ENCODE data around the gene MUC4.

- TF ChIP-seq POLR2A (IDR thresholded peaks at IDR 0.05) (no peak), CTCF (IDR thresholded peaks at IDR 0.05 in 4 of 5, conservative IDR thresholded peaks at IDR 0.05 in 1 of 5) (no peak)
Measured at GRCh38 chr3:195705081-195705991, 106.4 kb downstream of the MUC4 start.

Measured in gastrocnemius medialis (tissue), 4 donors.